Loucy (cell line): ENCODE measurements around the gene PRCP.

ENCODE experiments used
- H2AFZ ChIP-seq: fragments of 200-600 bp; sonication (generic); 2 replicates; pipeline ENCODE4 v1.6.0; 2016; ENCODE audit warnings: antibody characterized with exemption, mild to moderate bottlenecking, low read length, moderate library complexity
- H3F3A ChIP-seq: fragments of 200-600 bp; 2 replicates; pipeline ENCODE4 v1.6.0; 2016; ENCODE audit warnings: antibody characterized with exemption, low read depth, mild to moderate bottlenecking
- H3K27me3 ChIP-seq: fragments of 200-600 bp; sonication (generic); 2 replicates; pipeline ENCODE4 v1.6.1; 2014; ENCODE audit warnings: low read length, mild to moderate bottlenecking; ENCODE audit not compliant: insufficient read depth, poor library complexity, severe bottlenecking
- H3K36me3 ChIP-seq: fragments of 200-600 bp; sonication (generic); 2 replicates; pipeline ENCODE4 v1.6.1; 2016; ENCODE audit warnings: low read length; ENCODE audit not compliant: insufficient read depth
- H3K4me1 ChIP-seq: fragments of 200-600 bp; sonication (generic); 2 replicates; pipeline ENCODE4 v1.5.1; 2014; ENCODE audit warnings: low read length, mild to moderate bottlenecking; ENCODE audit not compliant: insufficient read depth, poor library complexity, severe bottlenecking
- H3K4me2 ChIP-seq: fragments of 200-600 bp; sonication (generic); 2 replicates; pipeline ENCODE4 v1.6.0; 2014; ENCODE audit warnings: antibody characterized with exemption, low read length, low read depth, mild to moderate bottlenecking; ENCODE audit not compliant: poor library complexity, severe bottlenecking
- H3K4me3 ChIP-seq: fragments of 200-600 bp; sonication (generic); 2 replicates; pipeline ENCODE4 v1.5.1; 2014; ENCODE audit warnings: low read length, mild to moderate bottlenecking, mixed read lengths; ENCODE audit not compliant: poor library complexity, severe bottlenecking
- H3K79me2 ChIP-seq: fragments of 200-600 bp; sonication (generic); 2 replicates; pipeline ENCODE4 v1.6.1; 2014; ENCODE audit warnings: low read length; ENCODE audit not compliant: insufficient read depth
- H3K9ac ChIP-seq: fragments of 200-600 bp; sonication (generic); 2 replicates; pipeline ENCODE4 v1.6.0; 2014; ENCODE audit warnings: mild to moderate bottlenecking, low read depth, low read length, moderate library complexity; ENCODE audit not compliant: poor library complexity, severe bottlenecking
- H3K9me2 ChIP-seq: fragments of 200-600 bp; sonication (generic); replicated peaks from 2 replicates; pipeline ENCODE4 v1.6.1; 2016; ENCODE audit warnings: low read depth, low read length, mixed read lengths
- H3K9me3 ChIP-seq: fragments of 200-600 bp; sonication (generic); 2 replicates; pipeline ENCODE4 v1.6.1; 2014; ENCODE audit warnings: mild to moderate bottlenecking, antibody characterized with exemption, low read length, low read depth; ENCODE audit not compliant: insufficient read depth
- H4K20me1 ChIP-seq: fragments of 200-600 bp; sonication (generic); 2 replicates; pipeline ENCODE4 v1.6.0; 2014; ENCODE audit warnings: antibody characterized with exemption, low read length, mild to moderate bottlenecking; ENCODE audit not compliant: insufficient read depth, poor library complexity, severe bottlenecking
- EZH2phosphoT487 ChIP-seq: fragments of 200-600 bp; IDR thresholded peaks from 2 replicates; pipeline ENCODE4 v1.6.1; 2018; ENCODE audit warnings: antibody characterized with exemption, mild to moderate bottlenecking, moderate library complexity, borderline replicate concordance
- TF ChIP-seq, protein P1 (sequence below): fragments of 200-600 bp; sonication (generic); conservative IDR thresholded peaks from 2 replicates; pipeline ENCODE4 v1.5.1; 2014; ENCODE audit warnings: mild to moderate bottlenecking, antibody characterized with exemption, low read length

Gene PRCP

DNA sequence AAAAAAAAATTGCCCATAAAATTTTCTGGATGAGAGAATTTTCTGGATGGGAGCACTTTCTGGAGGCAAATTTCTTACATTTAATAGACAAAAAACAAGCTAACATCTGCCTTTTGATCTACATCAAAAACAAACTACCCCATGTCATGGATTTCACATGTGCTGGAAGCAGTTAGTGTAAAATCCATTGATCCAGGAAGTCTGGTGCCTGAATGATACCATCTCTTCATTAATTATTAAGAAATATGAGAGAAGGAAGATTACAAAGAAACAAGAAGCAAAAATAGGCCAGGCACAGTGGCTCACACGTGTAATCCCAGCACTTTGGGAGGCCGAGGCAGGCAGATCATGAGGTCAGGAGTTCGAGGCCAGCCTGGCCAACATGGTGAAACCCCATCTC is 113.4 kb downstream of the PRCP start:
- Histone ChIP-seq H3K4me1 (no peaks in the 10 kb centered on the region), H3K9me3 (no peaks in the 10 kb centered on the region), H3K4me3 (no peak overlapping the region), H3K4me2 (no peak overlapping the region), H3K79me2 (no peaks in the 10 kb centered on the region), H4K20me1 (no peaks in the 10 kb centered on the region), H3F3A (no peaks in the 10 kb centered on the region), H3K9me2 (no peaks in the 10 kb centered on the region), H3K27me3 (no peaks in the 10 kb centered on the region), H3K9ac (no peak overlapping the region), H2AFZ (no peak overlapping the region), H3K36me3 (no peaks in the 10 kb centered on the region)
- TF ChIP-seq EZH2phosphoT487 = no peak
- TF ChIP-seq, protein P1, sequence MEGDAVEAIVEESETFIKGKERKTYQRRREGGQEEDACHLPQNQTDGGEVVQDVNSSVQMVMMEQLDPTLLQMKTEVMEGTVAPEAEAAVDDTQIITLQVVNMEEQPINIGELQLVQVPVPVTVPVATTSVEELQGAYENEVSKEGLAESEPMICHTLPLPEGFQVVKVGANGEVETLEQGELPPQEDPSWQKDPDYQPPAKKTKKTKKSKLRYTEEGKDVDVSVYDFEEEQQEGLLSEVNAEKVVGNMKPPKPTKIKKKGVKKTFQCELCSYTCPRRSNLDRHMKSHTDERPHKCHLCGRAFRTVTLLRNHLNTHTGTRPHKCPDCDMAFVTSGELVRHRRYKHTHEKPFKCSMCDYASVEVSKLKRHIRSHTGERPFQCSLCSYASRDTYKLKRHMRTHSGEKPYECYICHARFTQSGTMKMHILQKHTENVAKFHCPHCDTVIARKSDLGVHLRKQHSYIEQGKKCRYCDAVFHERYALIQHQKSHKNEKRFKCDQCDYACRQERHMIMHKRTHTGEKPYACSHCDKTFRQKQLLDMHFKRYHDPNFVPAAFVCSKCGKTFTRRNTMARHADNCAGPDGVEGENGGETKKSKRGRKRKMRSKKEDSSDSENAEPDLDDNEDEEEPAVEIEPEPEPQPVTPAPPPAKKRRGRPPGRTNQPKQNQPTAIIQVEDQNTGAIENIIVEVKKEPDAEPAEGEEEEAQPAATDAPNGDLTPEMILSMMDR = no peak

DNA sequence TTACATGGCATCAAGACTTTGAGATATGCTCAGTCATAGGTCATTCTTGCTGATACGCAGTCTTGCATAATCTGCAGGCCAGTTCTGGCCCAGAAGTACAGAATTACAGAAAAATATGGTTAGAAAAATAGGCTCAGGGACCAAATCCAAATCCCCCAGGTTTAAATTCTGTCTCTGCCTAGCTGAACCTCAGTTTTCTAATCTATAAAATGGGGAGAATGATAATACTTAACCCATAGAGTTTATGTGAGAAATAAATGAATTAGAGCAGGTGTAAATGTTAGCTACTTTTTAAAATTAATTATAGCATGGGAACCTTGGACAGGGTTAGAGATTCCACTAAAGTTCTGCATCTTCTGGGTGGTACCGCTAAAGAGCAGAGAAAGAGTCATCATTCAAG is 114.2 kb downstream of the PRCP start:
- no peak overlapping the region for H3K4me3 ChIP-seq
- no peak overlapping the region for H2AFZ ChIP-seq
- H3K4me2 ChIP-seq = no peak overlapping the region
- H3K79me2 ChIP-seq = no peaks in the 10 kb centered on the region
- no peak overlapping the region for H3K9ac ChIP-seq
- no peak for TF ChIP-seq EZH2phosphoT487
- TF ChIP-seq, protein P1 = no peak
- no peaks in the 10 kb centered on the region for H4K20me1 ChIP-seq
- H3K9me3 ChIP-seq = no peaks in the 10 kb centered on the region
- H3K4me1 ChIP-seq = no peaks in the 10 kb centered on the region
- H3K9me2 ChIP-seq = no peaks in the 10 kb centered on the region
- H3K36me3 ChIP-seq = no peaks in the 10 kb centered on the region
- no peaks in the 10 kb centered on the region for H3K27me3 ChIP-seq
- H3F3A ChIP-seq = no peaks in the 10 kb centered on the region

DNA sequence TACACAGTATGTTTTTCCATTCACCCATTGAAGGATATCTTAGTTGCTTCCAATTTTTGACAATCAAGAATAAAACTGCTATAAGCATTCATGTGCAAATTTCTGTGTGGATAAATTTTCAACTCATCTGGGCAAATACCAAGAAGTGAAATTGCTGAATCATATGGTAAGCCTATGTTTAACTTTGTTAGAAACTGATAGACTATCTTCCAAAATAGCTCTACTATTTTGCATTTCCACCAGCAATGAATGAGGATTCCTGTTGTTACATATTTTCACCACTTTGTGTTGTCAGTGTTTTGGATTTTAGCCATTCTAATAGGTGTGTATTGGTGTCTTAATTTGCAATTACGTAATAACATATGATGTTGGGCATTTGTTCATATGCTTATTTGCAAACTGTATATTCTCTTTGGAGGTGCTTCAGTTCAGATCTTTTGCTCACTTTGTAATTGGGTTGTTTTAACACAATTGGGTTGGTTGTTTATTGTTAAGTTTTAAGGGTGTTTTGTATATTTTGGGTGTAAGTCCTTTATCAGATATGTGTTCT is 117.3 kb downstream of the PRCP start:
- Histone ChIP-seq H3F3A (no peaks in the 10 kb centered on the region), H3K4me2 (no peak overlapping the region)
- TF ChIP-seq EZH2phosphoT487 = no peak
- TF ChIP-seq, protein P1 = no peak

More for the DNA sequence above, 117.3 kb downstream of the PRCP start:
- H4K20me1 ChIP-seq = no peaks in the 10 kb centered on the region
- H3K4me3 ChIP-seq = no peak overlapping the region
- H3K4me1 ChIP-seq = no peaks in the 10 kb centered on the region
- no peaks in the 10 kb centered on the region for H3K9me3 ChIP-seq
- no peak overlapping the region for H3K9ac ChIP-seq
- H3K9me2 ChIP-seq = no peaks in the 10 kb centered on the region
- H3K79me2 ChIP-seq = no peaks in the 10 kb centered on the region
- no peak overlapping the region for H2AFZ ChIP-seq
- H3K36me3 ChIP-seq = no peaks in the 10 kb centered on the region
- no peaks in the 10 kb centered on the region for H3K27me3 ChIP-seq
